NB4 (cell line): ENCODE data around the gene EIF3M.

Experiments used
- MYC ChIP-seq: IDR thresholded peaks from 2 replicates; pipeline ENCODE4 v1.6.1; 2011; ENCODE audit warnings: low read depth, low read length
- POLR2A ChIP-seq: IDR thresholded peaks from 2 replicates; pipeline ENCODE4 v1.6.1; 2011; ENCODE audit warnings: mild to moderate bottlenecking; ENCODE audit not compliant: insufficient read length; ENCODE audit errors: extremely low read depth
- TF ChIP-seq, protein P1 (sequence below): IDR thresholded peaks from one replicate; pipeline ENCODE4 v1.5.1; 2012; ENCODE audit warnings: low read depth, low read length
- TF ChIP-seq, protein P2 (sequence below): IDR thresholded peaks from 2 replicates; pipeline ENCODE4 v1.6.1; 2011; ENCODE audit warnings: low read depth, low read length

GRCh38 chr11:32538804-32539203, 44.8 kb upstream of the EIF3M start:
- TF ChIP-seq, protein P1, sequence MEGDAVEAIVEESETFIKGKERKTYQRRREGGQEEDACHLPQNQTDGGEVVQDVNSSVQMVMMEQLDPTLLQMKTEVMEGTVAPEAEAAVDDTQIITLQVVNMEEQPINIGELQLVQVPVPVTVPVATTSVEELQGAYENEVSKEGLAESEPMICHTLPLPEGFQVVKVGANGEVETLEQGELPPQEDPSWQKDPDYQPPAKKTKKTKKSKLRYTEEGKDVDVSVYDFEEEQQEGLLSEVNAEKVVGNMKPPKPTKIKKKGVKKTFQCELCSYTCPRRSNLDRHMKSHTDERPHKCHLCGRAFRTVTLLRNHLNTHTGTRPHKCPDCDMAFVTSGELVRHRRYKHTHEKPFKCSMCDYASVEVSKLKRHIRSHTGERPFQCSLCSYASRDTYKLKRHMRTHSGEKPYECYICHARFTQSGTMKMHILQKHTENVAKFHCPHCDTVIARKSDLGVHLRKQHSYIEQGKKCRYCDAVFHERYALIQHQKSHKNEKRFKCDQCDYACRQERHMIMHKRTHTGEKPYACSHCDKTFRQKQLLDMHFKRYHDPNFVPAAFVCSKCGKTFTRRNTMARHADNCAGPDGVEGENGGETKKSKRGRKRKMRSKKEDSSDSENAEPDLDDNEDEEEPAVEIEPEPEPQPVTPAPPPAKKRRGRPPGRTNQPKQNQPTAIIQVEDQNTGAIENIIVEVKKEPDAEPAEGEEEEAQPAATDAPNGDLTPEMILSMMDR: no peak
- no peak for TF ChIP-seq POLR2A
- TF ChIP-seq, protein P2, sequence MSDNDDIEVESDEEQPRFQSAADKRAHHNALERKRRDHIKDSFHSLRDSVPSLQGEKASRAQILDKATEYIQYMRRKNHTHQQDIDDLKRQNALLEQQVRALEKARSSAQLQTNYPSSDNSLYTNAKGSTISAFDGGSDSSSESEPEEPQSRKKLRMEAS: no peak
- TF ChIP-seq MYC: no peak
